Measurements from ENCODE around the gene KLHDC7A.

Gene KLHDC7A

GRCh38 chr1:18494304-18494703 is 13.6 kb downstream of the KLHDC7A start:
- Histone ChIP-seq H3K79me2 (ENCODE audit: insufficient read depth, low read length) (no peaks in the 10 kb centered on the region), H4K20me1 (ENCODE audit: insufficient read depth, low read length, poor library complexity, severe bottlenecking) (no peaks in the 10 kb centered on the region), H3K4me3 (ENCODE audit: low read length, poor library complexity, severe bottlenecking) (no peak overlapping the region), H3K9me2 (replicated peaks; ENCODE audit: low read depth, low read length) (no peaks in the 10 kb centered on the region), H3F3A (ENCODE audit: low read depth) (no peaks in the 10 kb centered on the region), H3K27me3 (ENCODE audit: insufficient read depth, low read length, poor library complexity, severe bottlenecking) (no peaks in the 10 kb centered on the region), H3K9ac (ENCODE audit: low read depth, low read length, poor library complexity, severe bottlenecking) (no peak overlapping the region), H2AFZ (ENCODE audit: low read length) (no peak overlapping the region), H3K9me3 (ENCODE audit: insufficient read depth, low read depth, low read length) (no peaks in the 10 kb centered on the region), H3K4me2 (ENCODE audit: low read depth, low read length, poor library complexity, severe bottlenecking) (no peak overlapping the region), H3K4me1 (ENCODE audit: insufficient read depth, low read length, poor library complexity, severe bottlenecking) (no peaks in the 10 kb centered on the region), H3K36me3 (ENCODE audit: insufficient read depth, low read length) (no peaks in the 10 kb centered on the region)
- TF ChIP-seq EZH2phosphoT487 (IDR thresholded peaks at IDR 0.05; ENCODE audit: borderline replicate concordance) (no peak), CTCF (conservative IDR thresholded peaks at IDR 0.05; ENCODE audit: low read length) (no peak)

GRCh38 chr1:18495635-18496034 is 14.9 kb downstream of the KLHDC7A start:
- Histone ChIP-seq H3F3A (ENCODE audit: low read depth) (no peaks in the 10 kb centered on the region), H3K36me3 (ENCODE audit: insufficient read depth, low read length) (no peaks in the 10 kb centered on the region), H4K20me1 (ENCODE audit: insufficient read depth, low read length, poor library complexity, severe bottlenecking) (no peaks in the 10 kb centered on the region), H3K4me1 (ENCODE audit: insufficient read depth, low read length, poor library complexity, severe bottlenecking) (no peaks in the 10 kb centered on the region), H3K4me2 (ENCODE audit: low read depth, low read length, poor library complexity, severe bottlenecking) (no peak overlapping the region), H3K9me2 (replicated peaks; ENCODE audit: low read depth, low read length) (no peaks in the 10 kb centered on the region), H2AFZ (ENCODE audit: low read length) (no peak overlapping the region), H3K27me3 (ENCODE audit: insufficient read depth, low read length, poor library complexity, severe bottlenecking) (no peaks in the 10 kb centered on the region), H3K79me2 (ENCODE audit: insufficient read depth, low read length) (no peaks in the 10 kb centered on the region), H3K9me3 (ENCODE audit: insufficient read depth, low read depth, low read length) (no peaks in the 10 kb centered on the region), H3K9ac (ENCODE audit: low read depth, low read length, poor library complexity, severe bottlenecking) (no peak overlapping the region), H3K4me3 (ENCODE audit: low read length, poor library complexity, severe bottlenecking) (no peak overlapping the region)
- TF ChIP-seq EZH2phosphoT487 (IDR thresholded peaks at IDR 0.05; ENCODE audit: borderline replicate concordance) (no peak), CTCF (conservative IDR thresholded peaks at IDR 0.05; ENCODE audit: low read length) (no peak)

GRCh38 chr1:18496056-18496455 is 15.3 kb downstream of the KLHDC7A start:
- Histone ChIP-seq H3K4me3 (ENCODE audit: low read length, poor library complexity, severe bottlenecking) (no peak overlapping the region), H3K9me2 (replicated peaks; ENCODE audit: low read depth, low read length) (no peaks in the 10 kb centered on the region), H3K79me2 (ENCODE audit: insufficient read depth, low read length) (no peaks in the 10 kb centered on the region), H3K9me3 (ENCODE audit: insufficient read depth, low read depth, low read length) (no peaks in the 10 kb centered on the region), H4K20me1 (ENCODE audit: insufficient read depth, low read length, poor library complexity, severe bottlenecking) (no peaks in the 10 kb centered on the region), H3K27me3 (ENCODE audit: insufficient read depth, low read length, poor library complexity, severe bottlenecking) (no peaks in the 10 kb centered on the region), H2AFZ (ENCODE audit: low read length) (no peak overlapping the region), H3K9ac (ENCODE audit: low read depth, low read length, poor library complexity, severe bottlenecking) (no peak overlapping the region), H3F3A (ENCODE audit: low read depth) (no peaks in the 10 kb centered on the region), H3K4me1 (ENCODE audit: insufficient read depth, low read length, poor library complexity, severe bottlenecking) (no peaks in the 10 kb centered on the region), H3K36me3 (ENCODE audit: insufficient read depth, low read length) (no peaks in the 10 kb centered on the region), H3K4me2 (ENCODE audit: low read depth, low read length, poor library complexity, severe bottlenecking) (no peak overlapping the region)
- TF ChIP-seq CTCF (conservative IDR thresholded peaks at IDR 0.05; ENCODE audit: low read length) (no peak), EZH2phosphoT487 (IDR thresholded peaks at IDR 0.05; ENCODE audit: borderline replicate concordance) (no peak)

All from Loucy (cell line).